Measurements from ENCODE around the gene TBC1D2. TPM values are rescaled to one million over a fixed set of nuclear protein-coding genes. Genes with fewer than 3 reads are reported as not detected.

The TBC1D2 gene
- total and polyA plus RNA-seq, 2 experiments from 2014 or later: 3.7 to 6.8 TPM

- TF ChIP-seq REST (IDR thresholded peaks at IDR 0.05; ENCODE audit: unreplicated experiment) (no peak), ZNF114 (CRISPR knock-in tag; IDR thresholded peaks at IDR 0.05) (no peak), NANOG (IDR thresholded peaks at IDR 0.05; ENCODE audit: borderline replicate concordance) (no peak), CREB1 (CRISPR knock-in tag; IDR thresholded peaks at IDR 0.05; ENCODE audit: low read depth) (no peak), ETS1 (IDR thresholded peaks at IDR 0.05) (no peak), JUNB (IDR thresholded peaks at IDR 0.05; ENCODE audit: unreplicated experiment) (no peak)
Measured at GRCh38 chr9:98254228-98255060, 1.0 kb downstream of the TBC1D2 start (continued).

- ATAC-seq: no peak
- Mint-ChIP-seq H3K27me3 (ENCODE audit: insufficient read depth, low read depth, poor library complexity) (peaks cover 6% of the 10 kb centered on the region), H3K36me3 (ENCODE audit: low read depth) (no peaks in the 10 kb centered on the region; the same call in 2 of the 3 replicates), H3K9me3 (no peaks in the 10 kb centered on the region), H3K4me1 (peaks cover 28% of the 10 kb centered on the region), H3K27ac (no peak overlapping the region), H3K4me3 (peak overlapping the region; percentile 83; the same call in 2 of the 3 replicates)
- no peak for DNase-seq (ENCODE audit: low spot score)
- Histone ChIP-seq H3K36me3 (ENCODE audit: insufficient read depth) (no peaks in the 10 kb centered on the region), H3K27ac (ENCODE audit: low read depth) (no peak overlapping the region), H3K79me2 (replicated peaks; ENCODE audit: insufficient read depth) (peaks cover 10% of the 10 kb centered on the region), H3K4me2 (no peak overlapping the region; the same call in 1 of the 2 replicates), H3K9me2 (ENCODE audit: insufficient read depth) (no peaks in the 10 kb centered on the region), H3K4me3 (no peak overlapping the region; the same call in 1 of the 2 replicates), H2AFZ (no peak overlapping the region), H4K20me1 (replicated peaks; ENCODE audit: insufficient read depth) (peaks cover 16% of the 10 kb centered on the region), H3K4me1 (ENCODE audit: insufficient read depth) (peaks cover 15% of the 10 kb centered on the region; the same call in 1 of the 2 replicates), H3F3A (replicated peaks; ENCODE audit: low read depth) (peaks cover 12% of the 10 kb centered on the region; the same call in 1 of the 2 replicates), H3K27me3 (ENCODE audit: insufficient read depth) (no peaks in the 10 kb centered on the region)
- TF ChIP-seq CTCF (conservative IDR thresholded peaks at IDR 0.05; ENCODE audit: low read depth in 2 of 2) (no peak), EZH2phosphoT487 (IDR thresholded peaks at IDR 0.05; ENCODE audit: unreplicated experiment) (no peak), REST (IDR thresholded peaks at IDR 0.05; ENCODE audit: unreplicated experiment) (no peak), CREB1 (CRISPR knock-in tag; IDR thresholded peaks at IDR 0.05; ENCODE audit: low read depth) (no peak)
Measured at GRCh38 chr9:98253565-98253964, 1.9 kb downstream of the TBC1D2 start.
